HG02884 (cell line): ENCODE data around the gene FGF21.
"Not testable (repeated sequence)": the region's sequence is repeated elsewhere in the genome, so short reads cannot be mapped to it uniquely, and the experiment has no call there.

Source experiments
- ATAC-seq: cut with Tn5 transposase; IDR thresholded peaks from one replicate; pipeline ENCODE4 v1.9.1; 2021; ENCODE audit warnings: mild to moderate bottlenecking, moderate library complexity; ENCODE audit not compliant: unreplicated experiment

The FGF21 gene, protein sequence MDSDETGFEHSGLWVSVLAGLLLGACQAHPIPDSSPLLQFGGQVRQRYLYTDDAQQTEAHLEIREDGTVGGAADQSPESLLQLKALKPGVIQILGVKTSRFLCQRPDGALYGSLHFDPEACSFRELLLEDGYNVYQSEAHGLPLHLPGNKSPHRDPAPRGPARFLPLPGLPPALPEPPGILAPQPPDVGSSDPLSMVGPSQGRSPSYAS

GRCh38 chr19:48755084-48755641 lies at the start of gene FGF21:
Gene FGF21 (plus strand): TSS chr19:48755524. CDS start chr19:48756237, 713 bp downstream.
- ATAC-seq: no peak

- ATAC-seq: no peak
These were observed 46.9 kb upstream of the FGF21 start for GRCh38 chr19:48708471-48708870.

DNA sequence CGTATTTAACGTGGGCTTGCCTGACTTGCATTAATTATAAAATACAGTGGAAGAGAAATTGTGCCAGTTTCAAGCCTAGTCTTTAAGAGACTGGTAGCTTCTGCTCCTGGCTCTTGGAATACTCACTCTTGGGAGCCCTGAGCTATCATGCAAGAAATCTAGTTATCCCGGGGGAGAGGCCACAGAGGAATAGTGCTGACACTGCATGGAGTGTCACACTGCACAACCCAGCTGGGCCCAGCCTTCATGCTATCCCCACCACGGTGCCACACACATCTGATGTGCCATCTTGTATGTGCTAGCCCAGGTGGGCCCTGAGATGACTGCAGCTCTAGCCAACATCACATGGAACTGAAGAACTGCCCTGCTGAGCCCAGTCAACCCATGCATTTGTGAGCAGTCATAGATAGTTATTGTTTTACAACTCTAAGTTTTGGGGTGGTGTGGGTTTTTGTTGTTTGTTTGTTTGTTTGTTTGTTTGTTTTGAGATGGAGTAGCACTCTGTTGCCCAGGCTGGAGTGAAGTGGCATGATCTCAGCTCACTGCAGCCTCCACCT lies 44.1 kb upstream of the FGF21 start:
- ATAC-seq: no peak

DNA sequence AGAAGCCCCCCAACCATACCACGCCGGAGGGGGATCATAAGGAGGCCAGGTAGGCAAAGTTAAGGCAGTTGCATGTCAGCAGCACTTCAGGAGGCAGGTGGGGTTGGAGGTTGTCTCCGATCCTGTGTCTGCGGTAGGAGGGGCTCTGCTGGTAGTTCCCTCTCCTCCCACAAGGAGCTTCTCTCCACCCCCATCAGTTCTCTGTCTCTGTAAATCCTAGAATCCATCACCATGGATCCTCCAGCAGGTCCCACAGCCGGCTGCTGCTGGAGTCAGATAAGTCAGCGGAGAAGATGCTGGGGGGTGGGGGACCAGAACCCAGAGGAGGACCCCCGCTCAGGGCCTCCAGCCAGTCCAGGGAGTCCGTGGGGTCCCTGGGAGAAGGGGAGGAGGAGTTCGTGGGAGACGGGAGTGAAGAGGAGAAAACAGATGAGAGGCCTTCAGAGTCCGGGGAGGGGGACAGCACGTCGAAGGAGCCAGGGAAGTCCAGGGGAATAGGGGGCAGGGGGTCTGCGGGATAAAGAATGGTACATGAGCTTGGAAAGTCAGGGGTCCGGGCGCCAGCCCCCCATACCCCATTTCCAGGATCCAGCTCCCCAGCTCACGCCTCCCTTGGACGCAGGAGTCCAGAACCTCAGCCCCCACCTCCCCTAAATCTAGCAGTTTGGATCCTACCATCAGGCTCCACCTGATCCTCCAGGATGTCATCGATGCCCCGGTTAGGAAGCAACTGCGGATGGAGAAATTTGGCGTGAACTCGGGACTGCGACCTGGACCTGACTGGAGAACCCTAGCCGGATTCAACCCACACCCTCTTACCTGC lies 42.1 kb upstream of the FGF21 start:
- ATAC-seq: no peak

DNA sequence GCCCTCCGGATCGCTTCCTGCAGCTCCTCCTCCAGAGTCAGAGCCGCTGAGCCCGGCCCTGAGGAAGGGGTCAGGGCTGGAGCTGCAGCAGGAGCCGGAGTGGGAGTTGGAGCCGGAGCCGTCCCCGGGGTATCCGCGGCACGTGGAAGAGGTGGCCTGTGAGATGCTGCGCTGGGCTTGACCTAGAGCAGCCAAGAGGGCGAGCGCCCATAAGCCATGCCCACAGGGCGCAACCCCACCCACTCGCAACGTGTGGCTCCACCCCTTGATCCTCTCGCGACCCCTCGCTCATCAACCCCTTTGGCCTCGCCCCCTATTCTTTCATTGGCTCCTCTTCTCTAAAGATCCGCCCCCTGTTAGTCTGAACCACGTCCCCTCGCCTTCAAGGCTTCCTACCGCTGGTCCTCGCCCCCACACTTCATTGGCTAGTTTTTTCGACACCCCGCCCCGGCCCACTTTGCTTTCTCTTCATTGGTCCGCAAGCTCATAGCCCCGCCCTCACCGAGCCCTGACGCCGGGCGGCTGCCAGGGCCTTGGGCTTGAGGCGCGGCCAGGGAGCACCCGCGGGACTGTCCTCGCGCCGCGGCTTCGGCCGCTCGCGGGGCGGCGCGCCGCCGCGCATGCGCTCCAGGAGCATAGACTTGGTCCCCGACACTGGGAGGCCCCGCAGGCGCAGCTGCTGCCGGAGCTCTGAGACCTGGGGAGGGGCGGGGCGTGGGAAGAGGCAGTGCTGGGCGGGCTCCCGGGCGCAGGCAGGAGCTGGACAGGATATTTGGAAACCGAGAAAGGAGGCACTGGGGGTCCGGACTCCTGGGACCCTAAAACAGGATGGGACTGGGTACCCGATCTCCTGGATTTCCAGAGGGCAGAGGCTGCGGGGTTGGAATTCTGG lies 41.2 kb upstream of the FGF21 start:
- ATAC-seq: peak; percentile 79

- ATAC-seq: no peak
These were observed 40.3 kb upstream of the FGF21 start for GRCh38 chr19:48714759-48715675.

DNA sequence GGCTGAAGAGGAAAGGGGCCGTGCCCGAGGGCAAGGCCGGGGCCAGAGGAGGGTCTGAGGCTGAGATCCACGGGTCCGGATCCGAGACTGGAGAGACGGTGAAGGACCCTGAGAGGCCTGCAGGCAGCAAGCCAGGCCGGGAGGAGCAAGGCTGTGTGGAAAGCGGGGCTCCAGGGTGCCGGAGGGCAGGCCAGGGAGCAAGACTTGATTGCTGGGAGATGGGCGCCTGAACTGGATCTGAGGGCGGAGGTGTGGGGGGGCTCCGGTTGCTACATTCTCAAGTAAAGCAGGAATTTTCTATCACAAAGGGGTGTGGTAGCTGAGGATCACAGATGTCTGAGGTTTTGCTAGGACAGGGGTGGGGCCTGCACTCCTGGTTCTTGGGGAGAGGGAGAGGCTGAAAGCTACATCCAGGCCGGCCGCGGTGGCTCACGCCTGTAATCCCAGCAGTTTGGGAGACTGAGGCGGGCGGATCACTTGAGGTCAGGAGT lies 39.6 kb upstream of the FGF21 start:
- ATAC-seq: no peak

DNA sequence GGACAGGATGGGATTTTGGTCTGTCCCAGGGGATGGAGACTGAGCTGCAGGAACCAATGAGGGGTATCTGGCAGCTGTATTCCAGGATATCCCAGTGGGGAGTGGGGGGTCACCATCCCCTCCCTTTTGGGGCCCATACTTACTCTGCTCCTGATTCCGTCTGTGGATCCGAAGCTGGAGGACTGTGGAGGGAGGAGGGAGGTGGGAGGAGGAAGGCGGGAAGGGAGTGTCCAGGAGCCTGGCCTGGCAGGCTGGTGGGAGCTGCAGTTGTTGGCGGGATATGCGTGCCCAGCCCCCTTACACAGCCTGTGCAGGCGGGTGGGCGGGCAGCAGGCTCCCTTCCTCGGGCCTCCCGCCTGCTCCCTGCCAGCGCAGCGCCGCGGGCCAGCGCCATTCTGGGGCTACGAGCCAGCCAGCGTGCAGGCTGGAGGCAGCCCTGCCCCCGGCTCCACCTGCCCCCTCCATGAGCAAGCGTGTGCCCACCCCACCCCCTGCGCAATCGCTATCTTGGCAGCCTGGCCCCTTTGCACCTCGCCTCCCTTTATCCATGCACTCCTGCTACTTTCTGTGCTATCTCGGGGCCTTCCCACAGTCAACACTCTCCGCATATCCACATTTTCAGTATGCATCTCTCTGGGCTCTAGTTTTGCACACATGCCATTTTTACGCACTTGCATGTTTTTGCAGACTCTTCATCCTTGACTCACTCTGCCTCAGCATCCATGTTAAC lies 38.6 kb upstream of the FGF21 start:
- no peak for ATAC-seq

DNA sequence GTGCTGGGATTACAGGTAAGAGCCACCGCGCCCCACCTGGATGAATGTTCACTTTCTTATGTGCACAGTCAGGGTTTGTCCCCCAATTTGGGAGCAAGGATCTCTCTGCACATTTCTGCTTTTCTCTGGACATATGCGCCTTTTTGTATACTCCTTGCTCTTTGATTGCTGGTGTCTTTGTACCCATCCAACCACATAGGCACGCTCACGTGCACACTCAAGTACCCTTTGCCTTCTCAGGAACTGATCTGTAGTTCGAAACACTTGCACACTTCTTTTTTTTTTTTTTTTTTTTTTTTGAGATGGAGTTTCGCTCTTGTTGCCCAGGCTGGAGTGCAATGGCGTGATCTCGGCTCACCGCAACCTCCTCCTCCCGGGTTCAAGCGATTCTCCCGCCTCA lies 37.2 kb upstream of the FGF21 start:
- ATAC-seq: not testable (repeated sequence)

GRCh38 chr19:48718711-48719231 lies 36.6 kb upstream of the FGF21 start:
- no peak for ATAC-seq

DNA sequence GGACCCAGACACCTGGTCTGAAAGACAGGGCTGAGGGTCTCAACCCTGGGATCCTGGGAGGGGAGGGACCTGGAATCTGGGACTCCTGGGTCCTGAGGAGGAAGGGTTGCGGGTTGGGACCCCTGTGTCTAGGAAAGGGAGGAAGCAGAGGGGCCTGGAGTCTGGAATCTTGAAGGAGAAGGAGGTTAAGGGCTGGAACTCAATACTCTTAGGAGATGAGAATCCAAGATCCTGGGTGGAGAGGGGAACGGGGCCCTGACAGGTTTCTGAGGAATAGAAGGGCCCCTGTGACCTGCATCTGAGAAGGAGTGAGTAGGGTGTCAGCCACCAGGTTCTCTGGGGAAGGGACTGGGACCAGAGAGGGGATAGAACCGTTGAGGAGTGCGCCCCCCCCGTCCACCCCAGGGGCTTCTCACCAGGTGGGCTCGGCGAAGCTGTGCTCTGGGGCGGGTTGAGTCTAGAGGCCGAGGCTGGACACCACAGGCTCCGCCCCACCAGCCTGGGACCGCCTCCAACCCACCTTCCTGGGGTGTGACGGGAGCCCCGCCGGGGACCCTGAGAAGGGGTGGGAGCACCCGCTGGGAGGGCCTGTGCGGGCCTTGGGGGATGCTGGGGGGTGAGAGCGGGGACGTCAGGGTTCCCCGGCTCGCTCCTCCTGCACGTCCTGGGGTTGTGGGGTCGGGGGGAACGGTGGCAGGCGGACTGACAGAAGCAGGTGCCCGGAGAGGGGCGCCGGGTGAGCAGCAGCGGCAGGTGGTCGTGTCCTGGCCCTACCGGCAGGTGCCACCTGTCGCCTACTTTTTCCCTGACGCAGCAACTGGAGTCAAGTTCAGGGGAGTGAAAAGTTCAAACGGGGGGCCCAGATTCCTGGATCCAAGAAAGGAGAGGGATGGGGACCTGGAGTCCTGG lies 35.8 kb upstream of the FGF21 start, which contains the start of gene MAMSTR:
Gene MAMSTR, minus strand, starts transcription at position 463 of the 909 bp plus-strand sequence. CDS start 694 bp downstream, outside the sequence.
- no peak for ATAC-seq

GRCh38 chr19:48720251-48720612 lies 35.1 kb upstream of the FGF21 start:
- ATAC-seq: no peak

- ATAC-seq: no peak
These were observed 34.6 kb upstream of the FGF21 start for GRCh38 chr19:48720613-48721296.

- no peak for ATAC-seq
These were observed 33.1 kb upstream of the FGF21 start for GRCh38 chr19:48722196-48722708.

- ATAC-seq: no peak
These were observed 30.2 kb upstream of the FGF21 start for GRCh38 chr19:48724796-48725753.

DNA sequence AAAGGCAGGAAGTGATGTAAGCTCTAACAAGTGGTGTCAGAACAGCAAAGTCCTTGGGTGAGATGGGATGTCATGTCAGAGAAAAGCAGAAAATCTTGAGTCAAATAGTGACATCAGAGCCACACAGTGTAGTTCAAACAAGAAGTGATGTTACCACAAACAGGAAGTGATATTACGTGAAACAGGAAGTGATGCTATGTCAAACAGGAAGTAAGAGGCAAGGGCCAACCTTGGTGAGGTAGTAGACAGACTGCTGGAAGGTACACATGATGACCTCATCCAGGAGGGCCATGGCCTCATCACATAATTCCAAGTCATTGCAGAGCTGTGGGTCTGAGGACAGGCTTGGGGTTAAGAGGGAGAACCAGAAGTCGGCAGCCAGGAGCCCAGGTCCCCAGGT lies 28.8 kb upstream of the FGF21 start:
- no peak for ATAC-seq
